HG03175 (cell line): ENCODE measurements around the gene MEDAG.

Experiments used
- ATAC-seq: cut with Tn5 transposase; IDR thresholded peaks from one replicate; pipeline ENCODE4 v1.9.1; 2021; ENCODE audit warnings: mild to moderate bottlenecking, moderate library complexity; ENCODE audit not compliant: unreplicated experiment

Gene MEDAG

GRCh38 chr13:30905932-30906383 lies at the start of gene MEDAG:
MEDAG (plus strand) TSS chr13:30906271; CDS start chr13:30906516, 245 bp downstream.
- ATAC-seq = no peak

GRCh38 chr13:30857018-30857417 lies 49.1 kb upstream of the MEDAG start:
- ATAC-seq = no peak

- ATAC-seq = no peak
Observed at GRCh38 chr13:30857636-30858035, 48.4 kb upstream of the MEDAG start.

- no peak for ATAC-seq
Observed at GRCh38 chr13:30859326-30859725, 46.7 kb upstream of the MEDAG start.

GRCh38 chr13:30861163-30861562 lies 44.9 kb upstream of the MEDAG start:
- no peak for ATAC-seq

- no peak for ATAC-seq
Observed at GRCh38 chr13:30861836-30862467, 44.1 kb upstream of the MEDAG start.

- ATAC-seq = no peak
Observed at GRCh38 chr13:30862707-30863106, 43.4 kb upstream of the MEDAG start.

- ATAC-seq = no peak
Observed at GRCh38 chr13:30863231-30863630, 42.8 kb upstream of the MEDAG start.

- ATAC-seq = no peak
Observed at GRCh38 chr13:30863796-30864195, 42.3 kb upstream of the MEDAG start.

- no peak for ATAC-seq
Observed at GRCh38 chr13:30864433-30865122, 41.5 kb upstream of the MEDAG start.

GRCh38 chr13:30865123-30866049 lies 40.7 kb upstream of the MEDAG start:
- ATAC-seq = peak; percentile 95

GRCh38 chr13:30866677-30867076 lies 39.4 kb upstream of the MEDAG start:
- no peak for ATAC-seq

GRCh38 chr13:30867089-30867669 lies 38.9 kb upstream of the MEDAG start:
- ATAC-seq = no peak

GRCh38 chr13:30868799-30869470 lies 37.1 kb upstream of the MEDAG start:
- no peak for ATAC-seq

GRCh38 chr13:30869491-30869890 lies 36.6 kb upstream of the MEDAG start:
- ATAC-seq = no peak

- ATAC-seq = peak; percentile 65
Observed at GRCh38 chr13:30870049-30870884, 35.8 kb upstream of the MEDAG start.

- ATAC-seq = no peak
Observed at GRCh38 chr13:30870916-30871587, 35.0 kb upstream of the MEDAG start.

GRCh38 chr13:30871588-30872275 lies 34.3 kb upstream of the MEDAG start:
- no peak for ATAC-seq

- no peak for ATAC-seq
Observed at GRCh38 chr13:30872276-30872594, 33.8 kb upstream of the MEDAG start.
